ENCODE measurements around the gene SPNS3. TPM values are rescaled to one million over a fixed set of nuclear protein-coding genes. Genes with fewer than 3 reads are reported as not detected.
A peak's percentile ranks its signal among the peaks of the same experiment; 100 is the strongest.

SPNS3 gene
- total and polyA plus RNA-seq, 2 of the 8 experiments (the other 6 are each of a cell fraction or from before 2014, with no cell fraction given), result not detected

GRCh38 chr17:4502466-4503154 is 68.9 kb downstream of the SPNS3 start:
- no peak overlapping the region for H4K8ac ChIP-seq (ENCODE audit: extremely low read depth, insufficient read depth, low read length)
- no peak overlapping the region for H3K27ac ChIP-seq (ENCODE audit: low read depth, low read length)
- H3K23me2 ChIP-seq (ENCODE audit: low read depth, low read length), result peaks cover 16% of the 10 kb centered on the region; the same call in 1 of the 2 replicates
- no peak overlapping the region for H3K14ac ChIP-seq (ENCODE audit: insufficient read length)
- no peak overlapping the region for H4K5ac ChIP-seq (ENCODE audit: insufficient read length, low read depth, low read length)
- no peaks in the 10 kb centered on the region for H3K79me1 ChIP-seq (ENCODE audit: low read depth, low read length)
- peaks cover 23 to 35% (median 34%) of the 10 kb centered on the region in 4 experiments for H3K27me3 ChIP-seq (replicated peaks in 1 of 4; ENCODE audit: control insufficient read depth in 3 of 4, extremely low read depth in 1 of 4, insufficient read depth in 3 of 4, low read length in 3 of 4)
- ChIA-PET POLR2A (ENCODE audit: partially characterized antibody) (interaction anchor here (0.9 to 2.3 kb wide), 3 partner anchors 22 to 87 kb away, joined by 3 to 7 read pairs (median 4); no protein-coding TSS in a partner anchor), CTCF (ENCODE audit: partially characterized antibody) (interaction anchor here (0.9 to 1.1 kb wide), 4 partner anchors 18 to 93 kb away, joined by 3 to 4 read pairs (median 3); no protein-coding TSS in a partner anchor)
- H4K91ac ChIP-seq (replicated peaks; ENCODE audit: insufficient read length, low read length), result no peak overlapping the region
- H3K18ac ChIP-seq (ENCODE audit: extremely low read depth, low read length), result no peak overlapping the region
- no peak overlapping the region for H2AK5ac ChIP-seq (ENCODE audit: low read depth, low read length)
- 87% methylated on average over 18 of the region's 18 CpGs; no CpG with 5 or more reads in 1 of the 2 experiments for WGBS, 2 experiments (ENCODE audit: extremely low coverage in 1 of 2, insufficient coverage in 1 of 2, insufficient read length in 1 of 2, insufficient replicate concordance in 2 of 2, low coverage in 1 of 2, low lambda C conversion rate in 2 of 2, missing lambda C conversion rate in 1 of 2)
- no peak overlapping the region for H2BK120ac ChIP-seq (replicated peaks; ENCODE audit: low read depth, low read length)
- H3K4ac ChIP-seq (replicated peaks; ENCODE audit: insufficient read length, low read depth, low read length), result no peak overlapping the region
- H2BK5ac ChIP-seq (ENCODE audit: low read depth, low read length), result no peak overlapping the region
- H2BK15ac ChIP-seq (ENCODE audit: low read length), result 0 out of 2 replicates have a peak overlapping the region, but pooled peaks have one; percentile 16
- no peaks in the 10 kb centered on the region for H3K36me3 ChIP-seq (ENCODE audit: control insufficient read depth in 2 of 4, insufficient read depth in 4 of 4, low read length in 3 of 4)
- peaks cover 0 to 13% (median 8%) of the 10 kb centered on the region in 4 experiments; a peak in 4 of 7 replicates for H3K4me1 ChIP-seq (replicated peaks in 1 of 4; ENCODE audit: control insufficient read depth in 3 of 4, insufficient read depth in 4 of 4, low read length in 3 of 4)
- H3K79me2 ChIP-seq (ENCODE audit: control insufficient read depth in 1 of 2, insufficient read depth in 2 of 2, low read length in 2 of 2), result no peaks in the 10 kb centered on the region
- no peak overlapping the region for H3K23ac ChIP-seq (ENCODE audit: insufficient read length)
- DNase-seq (ENCODE audit: low read depth in 1 of 2, low spot score in 2 of 2), result no peak
- no peak overlapping the region for H3K56ac ChIP-seq (replicated peaks; ENCODE audit: insufficient read length, low read depth, low read length)
- H3K9ac ChIP-seq (replicated peaks in 1 of 4; ENCODE audit: extremely low read depth in 1 of 4, low read depth in 3 of 4, low read length in 3 of 4), result no peak overlapping the region
- H3K4me2 ChIP-seq (ENCODE audit: insufficient read depth in 1 of 2, low read depth in 2 of 2, low read length in 2 of 2), result no peak overlapping the region
- H4K20me1 ChIP-seq (replicated peaks in 1 of 2; ENCODE audit: control insufficient read depth in 1 of 2, insufficient read depth in 2 of 2, low read length in 2 of 2), result peaks cover 0 to 5% of the 10 kb centered on the region in 2 experiments
- no peaks in the 10 kb centered on the region for H3K9me3 ChIP-seq (ENCODE audit: insufficient read depth in 2 of 2, low read depth in 1 of 2, low read length in 1 of 2)
- H2BK20ac ChIP-seq (ENCODE audit: low read length), result no peak overlapping the region
- FAIRE-seq, result no peak
- no peak overlapping the region for H3K4me3 ChIP-seq (ENCODE audit: extremely low read depth in 1 of 4, insufficient read depth in 2 of 4, low read depth in 3 of 4, low read length in 4 of 4)
- no peak overlapping the region for H2BK12ac ChIP-seq (ENCODE audit: low read depth, low read length)
- no peak overlapping the region for H2AFZ ChIP-seq (ENCODE audit: low read length)
- TF ChIP-seq CTCF (IDR thresholded peaks at IDR 0.05; ENCODE audit: control extremely low read depth in 1 of 3, insufficient read depth in 1 of 3, low read depth in 1 of 3, low read length in 3 of 3) (no peak), CHD2 (IDR thresholded peaks at IDR 0.05; ENCODE audit: low read length) (no peak), CHD1 (IDR thresholded peaks at IDR 0.05; ENCODE audit: low read depth, low read length) (no peak), BRCA1 (IDR thresholded peaks at IDR 0.05; ENCODE audit: low read depth, low read length) (no peak), SIN3A (conservative IDR thresholded peaks at IDR 0.05 in 1 of 2, IDR thresholded peaks at IDR 0.05 in 1 of 2; ENCODE audit: low read depth in 1 of 2, low read length in 2 of 2) (no peak), KDM4A (IDR thresholded peaks at IDR 0.05; ENCODE audit: low read depth, low read length, severe bottlenecking) (no peak), RFX5 (IDR thresholded peaks at IDR 0.05; ENCODE audit: borderline replicate concordance, low read depth, low read length) (no peak), E2F6 (IDR thresholded peaks at IDR 0.05) (no peak)
